GM18519 (cell line): ENCODE measurements around the gene NDUFC2.
"Not testable (repeated sequence)": the region's sequence is repeated elsewhere in the genome, so short reads cannot be mapped to it uniquely, and the experiment has no call there.

Experiments
- ATAC-seq: cut with Tn5 transposase; IDR thresholded peaks from one replicate; pipeline ENCODE4 v1.9.1; 2021; ENCODE audit warnings: mild to moderate bottlenecking, moderate library complexity; ENCODE audit not compliant: unreplicated experiment, low FRiP score

Gene NDUFC2

DNA sequence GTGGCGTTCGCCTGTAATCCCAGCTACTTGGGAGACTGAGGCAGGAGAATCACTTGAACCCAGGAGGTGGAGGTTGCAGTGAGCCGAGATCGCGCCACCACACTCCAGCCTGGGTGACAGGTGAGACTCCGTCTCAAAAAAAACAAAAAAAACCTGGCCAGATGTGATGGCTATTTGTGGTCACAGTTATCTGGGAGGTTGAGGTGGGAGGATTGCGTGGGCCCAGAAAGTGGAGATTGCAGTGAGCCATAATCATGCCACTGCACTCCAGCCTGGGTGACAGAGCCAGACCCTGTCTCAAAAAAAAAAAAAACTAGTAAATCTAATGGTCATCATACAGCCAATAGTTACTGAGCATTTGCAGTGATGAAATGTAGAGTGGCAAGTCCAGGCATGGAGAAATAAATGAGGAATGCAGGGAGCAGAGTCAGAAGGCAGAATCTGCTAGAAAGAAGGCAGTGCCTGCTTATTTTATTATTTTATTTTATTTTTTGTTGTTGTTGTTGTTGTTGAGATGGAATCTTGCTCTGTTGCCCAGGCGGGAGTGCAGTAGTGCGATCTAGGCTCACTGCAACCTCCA lies 19.8 kb downstream of the NDUFC2 start:
- ATAC-seq, result not testable (repeated sequence)

DNA sequence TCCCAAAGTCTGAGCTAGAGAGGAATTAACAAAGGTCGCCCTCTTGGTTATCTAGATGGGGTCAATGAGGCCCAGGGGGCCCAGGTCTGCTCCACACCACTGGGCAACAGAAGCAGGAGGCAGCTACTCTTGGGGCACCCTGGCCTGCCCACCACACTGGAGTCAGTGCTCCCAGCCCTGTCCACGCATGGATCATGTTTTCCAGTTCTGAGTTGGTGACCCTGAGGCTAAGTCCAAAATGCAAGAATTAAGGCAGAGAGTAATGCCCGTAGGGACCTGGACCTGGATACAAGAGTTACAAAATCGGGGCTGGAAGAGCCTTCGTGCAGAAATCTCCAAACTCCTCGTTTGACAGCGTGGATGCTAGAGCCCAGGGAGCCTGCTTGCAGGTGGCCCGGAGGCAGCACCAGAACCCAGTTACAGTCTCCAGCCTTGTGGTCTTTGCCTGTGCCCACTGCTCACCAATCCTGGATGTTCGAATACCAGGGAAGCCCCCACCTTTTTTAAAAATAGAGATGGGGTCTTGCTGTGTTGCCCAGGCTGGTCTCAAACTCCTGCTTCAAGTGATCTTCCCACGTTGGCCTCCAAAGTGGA lies 22.1 kb downstream of the NDUFC2 start:
- ATAC-seq, result no peak

DNA sequence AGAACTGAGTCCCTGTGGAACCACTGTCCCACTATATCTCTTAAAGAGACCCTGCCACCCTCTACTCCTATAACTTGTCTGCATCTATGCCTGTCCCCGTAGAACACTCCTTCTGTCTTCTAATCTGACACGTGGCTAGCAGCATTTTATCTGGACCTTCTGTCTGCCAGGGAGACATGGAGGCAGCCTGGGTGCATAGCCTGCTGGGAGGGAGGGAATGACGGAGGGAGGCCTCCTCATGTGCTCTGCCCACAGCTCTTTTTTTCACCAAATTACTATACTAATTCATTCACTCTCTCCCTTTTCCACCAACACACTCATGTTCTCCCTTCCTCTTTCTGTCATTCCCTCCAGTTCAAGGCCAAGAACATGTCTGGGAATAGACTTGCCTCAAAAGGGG lies 23.6 kb downstream of the NDUFC2 start:
- no peak for ATAC-seq

DNA sequence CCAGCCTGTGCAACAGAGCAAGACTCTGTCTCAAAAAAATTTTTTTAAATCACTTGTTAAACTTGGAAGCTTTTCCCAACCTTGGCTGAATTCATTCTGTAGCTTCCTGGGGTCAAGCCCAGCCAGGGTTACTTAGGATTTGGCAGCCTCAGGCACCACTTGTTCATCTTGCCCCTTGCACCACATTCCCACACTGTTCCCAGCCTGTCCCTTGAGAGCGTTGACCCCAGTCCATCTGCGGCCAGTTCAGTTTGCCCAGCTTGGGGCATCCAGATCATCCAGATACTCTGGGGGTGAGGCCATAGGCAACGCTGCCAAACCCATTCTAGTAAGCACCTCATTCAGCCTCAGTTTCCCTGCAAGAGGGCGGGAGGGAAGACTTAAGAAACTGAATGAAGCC lies 24.7 kb downstream of the NDUFC2 start:
- no peak for ATAC-seq

DNA sequence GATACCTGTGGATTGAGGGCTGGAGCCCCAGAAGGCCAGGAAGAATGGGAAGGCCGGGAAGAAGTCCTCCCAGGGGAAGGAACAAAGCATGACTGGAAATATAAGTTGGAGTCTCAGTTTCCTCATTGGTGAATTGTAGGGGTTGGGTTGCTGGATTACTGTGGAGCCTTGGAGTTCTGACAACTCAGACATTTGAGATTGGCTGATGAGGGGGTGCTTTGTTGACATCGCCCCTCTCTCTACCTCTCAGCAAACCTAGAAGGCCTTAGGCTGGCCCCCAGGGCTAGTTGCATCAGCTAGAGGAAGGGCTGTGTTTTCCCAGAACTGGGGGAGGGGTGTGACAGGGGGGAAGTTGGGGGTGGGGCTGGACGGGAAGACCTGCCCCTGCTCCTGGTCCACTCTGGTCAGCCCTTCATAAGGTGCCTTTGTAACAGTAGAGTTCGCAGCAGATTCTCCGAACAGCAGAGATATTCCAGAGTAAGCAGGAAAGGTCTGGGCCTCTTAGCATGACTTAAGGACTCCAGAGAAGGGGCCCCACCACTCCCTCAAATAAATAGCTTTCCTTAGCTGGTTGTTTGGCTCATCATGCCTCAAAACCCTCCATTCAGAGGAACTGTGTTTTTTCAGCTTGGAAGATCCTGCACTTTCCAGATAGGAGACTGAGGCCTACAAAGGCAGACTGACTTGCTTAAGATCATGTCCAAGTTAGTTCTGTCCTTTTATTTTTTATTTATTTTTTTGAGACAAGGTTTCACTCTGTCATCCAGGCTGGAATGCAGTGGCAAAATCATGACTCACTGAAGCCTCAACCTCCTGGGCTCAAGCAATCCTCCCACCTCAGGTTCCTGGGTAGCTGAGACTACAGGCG lies 28.5 kb downstream of the NDUFC2 start:
- no peak for ATAC-seq

DNA sequence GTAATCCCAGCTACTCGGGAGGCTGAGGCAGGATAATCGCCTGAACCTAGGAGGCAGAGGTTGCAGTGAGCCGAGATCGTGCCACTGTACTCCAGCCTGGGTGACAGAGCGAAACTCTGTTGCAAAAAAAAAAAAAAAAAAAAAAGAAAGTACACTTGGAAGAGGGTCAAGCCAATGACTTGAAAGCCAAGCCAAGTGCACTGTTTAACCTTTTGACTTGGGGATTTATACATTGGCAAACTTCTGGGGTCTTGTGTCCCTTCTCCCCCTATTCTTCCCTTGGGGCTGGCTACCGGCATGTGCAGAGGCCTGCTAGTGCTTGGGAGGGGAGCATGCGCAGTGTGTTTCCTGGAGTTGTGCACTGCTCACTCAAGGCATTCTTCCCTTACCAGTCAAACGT lies 30.3 kb downstream of the NDUFC2 start:
- no peak for ATAC-seq

DNA sequence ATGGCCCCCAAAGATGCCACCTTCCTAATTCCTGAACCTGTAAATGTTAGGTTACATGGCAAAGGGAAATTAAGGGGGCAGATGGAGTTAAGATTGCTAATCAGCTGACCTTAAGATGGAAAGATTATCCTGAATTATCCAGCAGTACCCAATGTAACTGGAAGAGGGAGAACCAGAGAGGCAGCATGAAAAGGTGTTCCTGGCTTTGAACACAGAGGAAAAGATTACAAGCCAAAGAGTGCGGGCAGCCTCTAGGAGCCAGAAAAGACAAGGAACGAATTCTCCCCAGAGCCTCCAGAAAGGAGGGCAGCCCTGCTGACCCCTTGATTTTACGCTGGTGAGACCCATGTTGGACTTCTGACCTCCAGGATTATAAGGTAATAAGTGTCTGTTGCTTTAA lies 31.1 kb downstream of the NDUFC2 start:
- no peak for ATAC-seq

DNA sequence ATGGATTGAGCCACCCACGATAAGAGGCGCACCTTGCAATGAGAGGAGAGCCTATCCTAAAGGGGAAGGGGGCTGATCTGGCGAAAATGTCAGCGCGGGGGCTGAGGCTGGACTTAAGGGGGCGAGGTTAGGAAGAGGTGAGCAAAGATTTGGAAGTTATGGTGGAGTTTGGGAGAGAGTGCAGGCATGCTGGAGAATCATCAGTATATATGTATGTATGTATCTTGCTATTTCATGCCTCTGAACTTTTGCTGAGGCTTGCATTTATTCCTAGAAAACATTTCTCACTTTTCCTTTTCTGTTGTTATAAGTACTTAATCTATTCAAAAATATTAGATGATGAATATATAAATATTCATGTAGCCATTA lies 33.2 kb downstream of the NDUFC2 start:
- no peak for ATAC-seq

DNA sequence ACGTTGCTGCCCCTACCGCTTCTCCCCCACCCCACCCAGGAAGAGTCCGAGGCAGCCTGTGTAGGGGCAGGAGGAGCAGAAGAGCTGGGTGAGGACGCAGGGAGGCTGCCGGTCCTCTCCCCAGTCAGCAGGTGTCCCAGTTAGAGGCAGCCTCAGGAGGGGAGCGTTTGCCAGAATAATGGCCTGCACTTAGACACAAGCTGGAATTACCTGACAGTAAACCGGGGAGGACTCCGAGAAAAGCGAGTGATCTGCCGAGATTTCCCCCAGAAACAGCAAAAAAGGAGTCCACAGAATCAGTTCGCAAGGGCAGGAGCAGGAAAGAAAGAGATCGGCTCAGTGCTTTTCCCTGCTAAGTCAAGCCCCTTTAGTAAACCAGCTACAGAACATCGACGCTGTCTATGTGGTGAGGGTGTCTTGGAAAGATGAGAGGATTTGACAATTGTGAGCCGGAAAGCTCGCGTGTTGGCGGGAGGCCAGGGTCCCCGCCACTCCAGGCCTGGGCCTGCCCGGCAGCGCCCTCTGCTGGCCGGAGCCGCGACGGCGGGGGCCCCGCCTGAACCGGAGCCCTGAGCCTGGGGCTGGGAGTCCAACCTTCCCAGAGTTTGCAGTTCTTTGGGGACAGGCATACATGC lies 33.7 kb downstream of the NDUFC2 start:
- no peak for ATAC-seq

DNA sequence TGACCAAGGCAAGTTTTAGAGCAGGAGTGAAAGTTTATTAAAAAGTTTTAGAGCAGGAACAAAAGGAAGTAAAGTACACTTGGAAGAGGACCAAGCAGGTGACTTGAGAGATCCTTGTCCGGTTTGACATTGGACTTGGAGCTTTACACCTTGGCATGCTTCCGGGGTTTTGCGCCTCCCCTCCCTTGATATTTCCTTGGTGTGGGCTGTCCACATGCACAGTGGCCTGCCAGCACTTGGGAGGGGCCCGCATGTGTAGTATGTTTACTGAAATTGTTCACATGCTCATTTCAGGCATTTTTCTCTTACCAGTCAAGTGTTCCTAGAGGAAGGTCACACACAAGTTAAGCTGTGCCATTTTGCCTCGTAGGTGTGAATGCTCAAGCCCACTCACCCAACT lies 35.0 kb downstream of the NDUFC2 start:
- ATAC-seq, result no peak

DNA sequence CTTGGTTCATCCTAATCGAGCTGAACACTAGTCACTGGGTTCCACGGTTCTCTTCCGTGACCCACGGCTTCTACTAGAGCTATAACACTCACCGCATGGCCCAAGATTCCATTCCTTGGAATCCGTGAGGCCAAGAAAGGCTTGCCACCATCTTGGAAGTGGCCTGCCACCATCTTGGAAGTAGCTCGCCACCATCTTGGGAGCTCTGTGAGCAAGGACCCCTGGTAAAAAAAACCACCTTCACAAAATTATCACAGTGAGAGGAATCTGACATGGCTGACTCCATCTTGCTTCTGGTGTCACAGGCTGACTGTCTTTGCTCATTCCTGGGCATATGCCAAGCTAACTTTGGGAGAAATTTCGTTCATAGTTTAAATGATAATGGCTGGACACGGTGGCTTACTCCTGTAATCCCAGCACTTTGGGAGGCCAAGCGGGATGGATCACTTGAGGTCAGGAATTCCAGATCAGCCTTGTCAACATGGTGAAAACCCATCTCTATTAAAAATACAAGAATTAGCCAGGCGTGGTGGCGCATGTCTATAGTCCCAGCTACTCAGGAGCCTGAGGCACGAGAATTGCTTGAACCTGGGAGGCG lies 37.7 kb downstream of the NDUFC2 start:
- no peak for ATAC-seq

DNA sequence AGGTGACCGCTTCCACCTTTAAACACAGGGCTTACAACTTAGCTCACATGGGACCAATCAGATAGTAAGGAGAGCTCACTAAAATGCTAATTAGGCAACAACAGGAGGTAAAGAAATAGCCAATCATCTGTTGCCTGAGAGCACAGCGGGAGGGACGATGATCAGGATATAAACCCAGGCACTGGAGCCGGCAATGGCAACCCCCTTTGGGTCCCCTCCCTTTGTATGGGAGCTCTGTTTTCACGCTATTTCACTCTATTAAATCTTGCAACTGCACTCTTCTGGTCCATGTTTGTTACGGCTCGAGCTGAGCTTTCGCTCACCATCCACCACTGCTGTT lies 38.3 kb downstream of the NDUFC2 start:
- not testable (repeated sequence) for ATAC-seq

DNA sequence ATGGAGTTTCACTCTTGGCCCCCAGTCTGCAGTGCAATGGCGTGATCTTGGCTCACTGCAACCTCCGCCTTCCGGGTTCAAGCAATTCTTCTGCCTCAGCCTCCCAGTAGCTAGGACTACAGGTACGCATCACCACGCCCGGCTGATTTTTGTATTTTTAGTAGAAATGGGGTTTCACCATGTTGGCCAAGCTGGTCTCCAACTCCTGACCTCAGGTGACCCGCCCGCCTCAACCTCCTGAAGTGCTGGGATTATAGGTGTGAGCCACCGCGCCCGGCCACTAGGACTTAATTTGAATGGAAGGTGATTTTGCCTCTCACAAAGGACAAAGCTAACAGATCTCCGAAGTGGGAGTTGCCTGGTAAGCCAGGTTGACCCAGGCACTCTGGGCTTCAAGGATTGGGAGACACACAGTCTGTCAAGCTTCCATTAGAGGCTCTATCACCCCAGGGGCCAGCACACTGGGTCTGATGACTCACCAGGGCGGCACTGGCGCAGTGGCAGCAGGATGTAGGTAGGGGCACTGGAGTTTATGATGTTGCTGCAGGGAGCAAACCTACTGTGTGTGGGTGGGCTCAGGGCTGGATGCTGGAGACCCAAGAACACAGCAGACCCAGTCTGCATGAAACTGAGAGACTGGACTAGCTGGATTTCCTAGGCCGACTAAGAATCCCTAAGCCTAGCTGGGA lies 38.8 kb downstream of the NDUFC2 start:
- no peak for ATAC-seq

DNA sequence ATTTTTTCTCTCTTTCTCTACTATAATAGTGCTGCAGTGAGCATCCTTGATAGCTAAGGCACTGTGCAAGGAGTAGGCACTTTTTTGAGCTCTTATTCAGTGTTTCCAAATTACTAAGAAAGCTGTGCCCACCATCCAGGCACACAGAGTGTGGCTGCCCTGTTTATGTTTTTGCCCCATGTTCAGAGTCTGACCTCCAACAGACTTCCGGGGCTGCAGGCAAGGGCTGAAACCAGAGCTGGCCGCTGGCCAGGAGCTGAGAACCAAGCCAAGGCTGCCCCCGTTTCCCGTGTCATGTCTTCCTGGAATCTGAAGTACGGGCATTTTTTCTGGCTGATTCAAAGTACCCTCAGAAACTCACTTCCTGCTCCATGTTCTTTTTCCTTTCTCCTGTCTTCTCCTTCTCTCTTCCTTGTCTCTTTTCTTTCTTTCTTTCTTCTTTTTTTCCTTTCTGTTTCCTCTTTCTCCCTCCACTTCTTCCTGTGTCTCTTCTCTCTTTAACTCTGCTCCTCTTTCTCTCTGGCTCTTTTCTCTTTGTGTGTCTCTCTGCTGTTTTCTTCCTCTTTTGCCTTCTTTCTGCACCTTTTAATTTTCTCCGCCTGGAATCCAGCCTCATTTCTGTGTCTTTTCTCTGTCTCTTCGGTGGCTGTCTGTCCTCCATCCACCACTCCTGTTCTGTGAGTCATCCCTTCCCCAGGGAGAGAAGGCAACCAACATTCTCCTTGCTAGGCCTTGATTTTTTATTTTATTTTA lies 39.6 kb downstream of the NDUFC2 start:
- no peak for ATAC-seq

DNA sequence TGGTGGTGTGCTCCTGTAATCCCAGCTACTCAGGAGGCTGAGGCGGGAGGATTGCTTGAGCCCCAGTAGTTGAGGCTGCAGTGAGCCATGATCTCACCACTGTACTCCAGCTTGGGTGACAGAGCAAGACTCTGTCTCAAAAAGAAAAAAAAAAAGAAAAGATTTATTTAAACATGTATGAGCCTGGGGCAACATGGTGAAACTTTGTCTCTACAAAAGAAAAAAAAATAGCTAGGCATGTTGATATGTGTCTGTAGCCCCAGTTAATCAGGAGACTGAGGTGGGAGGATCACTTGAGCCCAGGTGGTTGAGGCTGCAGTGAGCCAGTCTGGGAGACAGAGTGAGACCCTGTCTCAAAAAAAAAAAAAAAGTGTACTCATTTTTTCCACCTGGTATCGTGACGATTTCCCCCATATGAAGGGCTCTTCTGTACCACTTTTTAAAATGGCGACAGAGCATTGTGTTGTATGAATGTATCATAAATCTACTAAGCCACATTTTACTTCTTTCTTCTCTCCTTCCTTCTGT lies 40.2 kb downstream of the NDUFC2 start:
- no peak for ATAC-seq

DNA sequence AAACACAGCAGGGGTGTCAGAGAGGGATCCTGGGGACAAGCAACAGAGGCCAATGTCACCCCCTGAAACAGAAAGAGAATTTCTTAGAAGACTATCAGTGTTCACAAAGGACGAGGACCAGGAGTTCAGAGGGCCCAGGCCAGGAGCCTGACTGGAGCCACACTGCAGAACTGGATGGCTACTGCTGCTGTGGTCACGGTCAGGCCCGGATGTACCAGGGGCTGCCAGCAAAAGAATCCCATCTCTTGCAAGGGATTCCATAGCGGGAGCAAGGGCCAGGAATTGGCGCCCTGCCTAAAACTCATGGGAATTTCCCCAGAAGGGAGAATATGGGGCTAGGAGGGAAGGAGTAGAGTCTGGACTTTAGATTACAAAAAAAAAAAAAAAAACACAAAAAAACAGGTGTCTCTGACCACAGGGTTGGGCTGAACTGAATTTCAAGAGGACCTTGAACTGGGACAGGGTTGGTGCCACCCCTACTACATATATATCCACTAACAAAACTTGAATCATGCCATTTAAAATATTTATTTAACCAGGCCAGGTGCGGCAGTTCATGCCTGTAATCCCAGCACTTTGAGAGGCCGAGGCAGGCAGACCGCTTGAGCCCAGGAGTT lies 40.9 kb downstream of the NDUFC2 start:
- ATAC-seq, result no peak

DNA sequence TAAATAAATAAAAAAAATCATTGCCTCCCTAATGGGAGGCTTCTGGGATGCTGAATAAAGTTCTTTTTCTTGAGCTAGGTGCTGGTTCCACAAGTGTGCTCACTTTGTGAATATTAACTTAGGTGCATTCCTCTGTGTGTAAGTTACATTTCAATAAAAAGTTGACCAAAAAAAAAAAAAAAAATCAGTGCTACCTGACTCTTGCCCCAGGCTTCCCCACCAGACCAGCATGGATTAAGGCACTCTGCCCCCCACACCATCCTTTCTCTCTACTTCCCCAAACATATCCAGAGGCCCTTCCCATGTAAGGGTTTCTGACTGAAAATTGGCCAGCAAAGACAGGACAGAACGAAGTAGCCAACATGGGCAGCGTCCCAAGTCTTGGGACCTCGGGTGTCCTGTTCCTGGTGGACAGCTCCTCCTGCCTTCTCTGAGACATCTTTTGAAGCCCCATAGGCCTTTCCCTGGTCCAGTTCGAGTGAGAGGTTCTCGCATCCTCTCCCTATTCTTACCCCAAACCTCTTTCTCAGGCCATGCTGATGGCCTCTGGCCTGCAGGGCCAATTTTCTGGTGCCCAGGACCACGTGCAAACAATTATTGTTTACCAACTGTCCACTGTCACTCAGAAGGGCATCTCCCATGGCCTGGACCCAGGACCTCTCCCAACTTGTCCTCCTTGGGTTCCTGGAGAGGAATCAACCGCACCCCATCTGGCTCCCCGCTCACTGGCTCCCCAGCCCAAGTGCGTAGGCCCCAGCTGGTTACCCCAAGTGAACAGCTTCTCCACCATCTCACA lies 41.6 kb downstream of the NDUFC2 start:
- no peak for ATAC-seq

DNA sequence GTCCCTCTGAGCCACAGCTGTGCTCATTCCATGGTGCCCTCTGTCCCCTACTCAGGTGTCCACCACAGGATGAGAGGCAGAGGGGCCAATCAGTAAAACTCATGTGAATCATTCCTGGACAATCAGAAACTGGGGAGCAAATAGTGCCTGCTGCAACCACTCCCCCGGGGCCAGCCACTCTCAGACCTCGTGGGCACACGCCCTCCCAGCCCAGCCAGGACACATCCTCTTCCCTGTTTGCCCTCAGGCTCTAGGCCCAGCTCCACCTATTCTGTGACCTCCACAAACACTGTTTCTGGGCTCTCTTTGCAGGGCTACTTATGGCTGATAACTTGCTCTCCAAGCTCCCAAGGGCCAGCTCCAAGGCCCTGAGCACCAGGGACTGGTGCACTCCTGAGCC lies 42.6 kb downstream of the NDUFC2 start:
- ATAC-seq, result no peak
